WERI-Rb-1 (cell line): Measurements from ENCODE around the gene TTLL8.
A peak's percentile ranks its signal among the peaks of the same experiment; 100 is the strongest.

Source experiments
- DNase-seq: peaks from one replicate; pipeline ENCODE4 v3.0.0-alpha.2; 2020
- H3K27ac ChIP-seq: fragments of 250-450 bp; sonication (Bioruptor Pico); 2 replicates; pipeline ENCODE4 v1.5.1; 2020; ENCODE audit warnings: mild to moderate bottlenecking, moderate library complexity
- H3K27me3 ChIP-seq: fragments of 250-450 bp; sonication (Bioruptor Pico); 2 replicates; pipeline ENCODE4 v1.5.1; 2021; ENCODE audit warnings: mild to moderate bottlenecking, low read depth, moderate library complexity; ENCODE audit not compliant: insufficient read depth, severe bottlenecking
- H3K36me3 ChIP-seq: fragments of 250-450 bp; sonication (Bioruptor Pico); 2 replicates; pipeline ENCODE4 v1.5.1; 2020; ENCODE audit warnings: mild to moderate bottlenecking, moderate library complexity
- H3K4me3 ChIP-seq: 2 replicates; pipeline ENCODE4 v1.5.1; 2011; ENCODE audit warnings: low read depth, mild to moderate bottlenecking, control low read depth, low read length
- H3K9me3 ChIP-seq: fragments of 250-450 bp; sonication (Bioruptor Pico); 2 replicates; pipeline ENCODE4 v1.5.1; 2021; ENCODE audit warnings: mild to moderate bottlenecking, moderate library complexity; ENCODE audit not compliant: severe bottlenecking
- TF ChIP-seq, protein P1 (sequence below): IDR thresholded peaks from 2 replicates; pipeline ENCODE4 v1.5.1; 2011; ENCODE audit warnings: low read depth, mild to moderate bottlenecking, control low read depth, inconsistent platforms, low read length

The TTLL8 gene

DNA sequence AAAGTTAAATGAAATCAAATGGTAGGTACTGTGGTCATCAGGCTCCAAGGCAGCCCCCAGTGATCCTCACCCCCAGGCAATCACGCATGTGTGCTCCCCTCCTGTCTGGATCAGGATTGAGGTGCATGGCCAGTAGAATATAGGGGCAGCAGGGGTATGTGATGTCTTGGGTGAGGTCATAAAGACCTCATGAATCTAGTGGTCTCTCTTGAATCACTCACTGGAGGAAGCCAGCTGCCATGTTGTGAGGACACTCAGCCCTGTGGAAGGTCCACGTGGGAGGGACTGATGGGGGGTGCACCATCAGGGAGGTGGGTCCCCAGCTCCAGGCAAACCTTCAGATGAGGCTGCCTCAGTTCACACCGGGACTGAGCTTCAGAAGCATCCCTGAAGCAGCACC lies 38.8 kb downstream of the TTLL8 start:
- no peak for DNase-seq
- Histone ChIP-seq H3K27me3 (peaks cover 10% of the 10 kb centered on the region), H3K27ac (no peak overlapping the region)

DNA sequence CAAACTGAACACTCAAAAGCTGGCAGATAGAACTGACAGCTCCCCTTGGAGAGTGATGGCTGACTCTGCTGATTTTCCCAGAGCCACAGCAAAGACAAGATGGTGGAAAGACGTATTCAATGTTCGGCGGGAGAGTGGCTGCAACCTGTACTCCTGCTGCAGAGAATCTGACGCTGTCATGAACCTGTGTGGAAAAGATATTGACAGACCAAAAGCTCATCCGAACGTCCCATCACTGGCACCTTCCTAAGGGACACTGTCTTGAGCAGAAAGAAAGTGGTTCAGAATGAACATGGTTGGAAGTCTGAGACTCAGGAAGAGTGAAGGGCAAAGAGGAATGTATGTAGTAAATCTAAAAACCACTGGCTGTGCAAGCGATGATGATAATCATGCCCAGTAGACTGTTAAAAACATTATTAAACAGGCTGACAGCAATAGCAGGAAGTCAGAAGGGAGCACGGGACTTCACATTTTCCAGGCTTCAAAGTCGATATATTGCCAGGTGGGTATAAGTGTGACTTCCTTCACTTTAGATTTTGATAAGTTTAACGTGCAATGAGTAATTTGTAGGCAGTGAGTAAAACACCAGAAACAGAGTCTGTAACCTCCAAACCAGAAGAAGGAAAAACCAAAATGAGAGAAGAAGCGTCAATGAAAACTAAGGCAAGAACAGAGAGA lies 39.4 kb downstream of the TTLL8 start:
- Histone ChIP-seq H3K27ac (no peak overlapping the region), H3K36me3 (no peaks in the 10 kb centered on the region), H3K27me3 (peaks cover 14% of the 10 kb centered on the region), H3K4me3 (no peak overlapping the region), H3K9me3 (no peaks in the 10 kb centered on the region)
- no peak for DNase-seq
- TF ChIP-seq, protein P1, sequence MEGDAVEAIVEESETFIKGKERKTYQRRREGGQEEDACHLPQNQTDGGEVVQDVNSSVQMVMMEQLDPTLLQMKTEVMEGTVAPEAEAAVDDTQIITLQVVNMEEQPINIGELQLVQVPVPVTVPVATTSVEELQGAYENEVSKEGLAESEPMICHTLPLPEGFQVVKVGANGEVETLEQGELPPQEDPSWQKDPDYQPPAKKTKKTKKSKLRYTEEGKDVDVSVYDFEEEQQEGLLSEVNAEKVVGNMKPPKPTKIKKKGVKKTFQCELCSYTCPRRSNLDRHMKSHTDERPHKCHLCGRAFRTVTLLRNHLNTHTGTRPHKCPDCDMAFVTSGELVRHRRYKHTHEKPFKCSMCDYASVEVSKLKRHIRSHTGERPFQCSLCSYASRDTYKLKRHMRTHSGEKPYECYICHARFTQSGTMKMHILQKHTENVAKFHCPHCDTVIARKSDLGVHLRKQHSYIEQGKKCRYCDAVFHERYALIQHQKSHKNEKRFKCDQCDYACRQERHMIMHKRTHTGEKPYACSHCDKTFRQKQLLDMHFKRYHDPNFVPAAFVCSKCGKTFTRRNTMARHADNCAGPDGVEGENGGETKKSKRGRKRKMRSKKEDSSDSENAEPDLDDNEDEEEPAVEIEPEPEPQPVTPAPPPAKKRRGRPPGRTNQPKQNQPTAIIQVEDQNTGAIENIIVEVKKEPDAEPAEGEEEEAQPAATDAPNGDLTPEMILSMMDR = no peak

More for the DNA sequence above, 38.8 kb downstream of the TTLL8 start:
- Histone ChIP-seq H3K36me3 (no peaks in the 10 kb centered on the region), H3K4me3 (no peak overlapping the region), H3K9me3 (no peaks in the 10 kb centered on the region)
- TF ChIP-seq, protein P1 = no peak

DNA sequence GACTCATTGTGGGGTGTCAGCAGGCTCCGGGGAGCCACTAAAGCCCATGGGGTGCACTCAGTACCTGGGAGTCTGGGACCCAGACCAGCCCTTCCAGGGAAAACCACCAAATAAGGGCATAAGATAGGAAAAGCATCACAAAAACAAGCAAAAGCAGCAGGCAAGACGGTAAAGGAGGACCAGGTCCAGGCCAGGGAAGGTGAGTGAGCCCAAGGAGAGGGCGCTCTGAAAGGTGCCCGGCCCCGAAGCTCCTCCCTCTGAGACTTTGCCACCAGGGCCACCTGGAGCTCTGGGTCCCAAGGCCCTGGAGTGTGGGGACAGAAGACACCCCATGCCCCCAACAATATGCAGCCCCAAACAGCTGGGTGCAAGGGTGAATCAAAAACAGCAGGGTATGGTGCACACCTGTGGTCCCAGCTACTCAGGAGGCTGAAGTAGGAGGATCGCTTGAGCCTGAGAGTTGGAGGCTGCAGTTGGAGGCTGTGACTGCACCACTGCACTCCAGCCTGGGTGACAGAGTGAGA lies 40.3 kb downstream of the TTLL8 start:
- Histone ChIP-seq H3K4me3 (no peak overlapping the region), H3K9me3 (no peaks in the 10 kb centered on the region), H3K27ac (no peak overlapping the region), H3K27me3 (peaks cover 14% of the 10 kb centered on the region), H3K36me3 (no peaks in the 10 kb centered on the region)
- no peak for DNase-seq
- TF ChIP-seq, protein P1 = no peak

DNA sequence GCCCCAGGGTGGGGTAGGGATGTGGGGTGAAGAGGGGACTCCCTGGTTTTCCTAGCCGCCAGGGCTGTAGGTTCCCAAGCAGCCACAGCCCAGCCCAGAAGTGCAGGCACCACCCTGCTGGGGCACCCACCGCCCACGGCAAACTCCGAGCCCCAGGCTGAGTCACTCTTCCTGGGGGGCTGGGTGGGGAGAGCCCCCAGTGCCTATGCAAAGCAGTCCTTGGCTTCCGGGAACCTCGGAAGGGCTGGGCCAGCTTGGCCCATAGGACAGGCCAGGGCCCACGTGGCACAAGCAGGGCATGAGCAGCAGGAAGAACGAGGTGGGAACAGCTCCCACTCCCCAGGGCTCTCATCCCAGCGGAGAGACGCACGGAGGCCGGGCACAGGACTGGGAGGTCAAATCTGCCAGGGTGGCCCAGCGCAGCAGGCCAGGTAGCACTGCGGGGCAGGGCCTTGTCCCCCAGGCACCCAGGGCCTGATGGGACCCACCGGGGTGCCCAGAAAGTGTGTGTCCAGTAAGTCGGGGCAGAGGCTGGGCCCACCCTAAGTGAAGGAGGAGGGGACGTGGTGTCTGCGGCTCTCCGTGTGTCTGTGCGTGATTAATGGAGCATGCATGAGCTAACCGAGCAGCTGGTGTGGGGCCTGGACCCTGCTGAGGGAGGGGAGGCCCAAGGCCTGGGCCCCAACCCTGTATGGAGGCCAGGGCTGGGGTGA lies 41.0 kb downstream of the TTLL8 start:
- TF ChIP-seq, protein P1 = no peak
- H3K27me3 ChIP-seq = peaks cover 14% of the 10 kb centered on the region
- no peaks in the 10 kb centered on the region for H3K9me3 ChIP-seq
- H3K4me3 ChIP-seq = no peak overlapping the region
- DNase-seq = peak; percentile 10
- no peaks in the 10 kb centered on the region for H3K36me3 ChIP-seq
- no peak overlapping the region for H3K27ac ChIP-seq

DNA sequence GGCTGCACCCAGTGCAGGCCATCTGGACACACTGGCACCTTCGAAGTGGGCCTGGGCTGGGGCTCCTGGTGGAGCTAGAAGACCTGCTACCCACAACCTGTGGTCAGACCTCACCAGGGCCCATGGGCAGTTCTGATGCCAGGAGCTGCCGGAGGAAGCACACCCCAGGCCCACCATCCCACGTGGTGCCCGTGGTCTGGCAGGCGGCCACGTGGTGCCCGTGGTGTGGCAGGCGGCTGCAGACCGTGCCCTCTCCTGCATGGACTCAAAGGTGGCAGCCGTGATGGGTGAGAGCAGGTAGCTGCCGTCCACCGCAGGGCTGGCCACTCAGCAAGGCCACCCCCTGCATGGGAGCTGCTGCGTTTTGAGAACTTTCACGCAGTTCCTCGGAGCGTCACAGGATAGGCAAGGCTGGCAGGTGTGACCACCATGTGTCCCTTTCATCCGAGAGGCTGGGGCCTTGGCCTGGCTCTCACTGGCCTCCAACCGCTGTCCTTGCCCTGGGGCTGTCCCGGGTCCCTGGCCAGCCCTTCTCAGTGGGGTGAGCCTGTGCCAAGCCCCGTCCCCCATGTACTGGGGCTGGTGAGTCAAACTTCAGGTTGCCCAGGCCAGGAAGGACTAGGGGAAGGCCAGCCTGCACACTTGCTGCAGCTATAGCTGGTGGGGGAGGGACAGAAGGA lies 41.6 kb downstream of the TTLL8 start:
- DNase-seq = no peak

More for the DNA sequence above, 41.6 kb downstream of the TTLL8 start:
- Histone ChIP-seq H3K4me3 (no peak overlapping the region), H3K27me3 (peaks cover 14% of the 10 kb centered on the region), H3K36me3 (no peaks in the 10 kb centered on the region), H3K27ac (no peak overlapping the region), H3K9me3 (no peaks in the 10 kb centered on the region)
- TF ChIP-seq, protein P1 = no peak
